Dedifferentiated amniotic fluid mesenchymal stem cell (primary cell): ENCODE data around the gene SCFD2.

Experiments
- DNase-seq: peaks from one replicate; pipeline ENCODE4 v3.0.0-alpha.2; 2016; ENCODE audit errors: extremely low spot score

Gene SCFD2

GRCh38 chr4:52824603-52825459, 541.0 kb downstream of the SCFD2 start:
- peak; percentile 20 for DNase-seq

GRCh38 chr4:52824270-52824602, 541.6 kb downstream of the SCFD2 start:
- no peak for DNase-seq

- no peak for DNase-seq
Measured at GRCh38 chr4:52823702-52824092, 542.2 kb downstream of the SCFD2 start.
